ENCODE results near the gene SIK3.

Gene SIK3

GRCh38 chr11:116862185-116862584, 236.0 kb downstream of the SIK3 start:
- TF ChIP-seq CTCF (IDR thresholded peaks at IDR 0.05; ENCODE audit: extremely low read depth, missing control alignments): no peak
- DNase-seq (ENCODE audit: low spot score): no peak

DNA sequence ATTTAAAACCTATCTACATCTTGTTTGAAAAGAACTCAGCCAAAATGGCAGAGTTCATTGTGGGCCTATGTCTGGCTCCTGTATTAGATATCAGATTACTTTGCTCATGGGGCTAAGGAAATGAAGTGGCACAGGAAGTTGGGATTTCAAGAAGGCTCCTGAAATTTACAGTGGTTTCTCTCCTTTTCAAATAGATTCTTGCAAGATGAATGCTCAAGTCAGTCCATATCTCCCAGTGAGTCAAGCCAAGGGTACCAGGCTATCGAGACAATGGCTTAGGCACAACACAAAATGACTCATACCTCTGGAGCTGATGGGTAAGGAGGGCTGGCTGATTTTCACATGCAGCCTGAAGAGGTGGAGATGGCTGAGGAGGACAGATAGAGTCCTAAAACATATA, 236.7 kb downstream of the SIK3 start:
- no peak for TF ChIP-seq CTCF (IDR thresholded peaks at IDR 0.05; ENCODE audit: extremely low read depth, missing control alignments)
- no peak for DNase-seq (ENCODE audit: low spot score)

DNA sequence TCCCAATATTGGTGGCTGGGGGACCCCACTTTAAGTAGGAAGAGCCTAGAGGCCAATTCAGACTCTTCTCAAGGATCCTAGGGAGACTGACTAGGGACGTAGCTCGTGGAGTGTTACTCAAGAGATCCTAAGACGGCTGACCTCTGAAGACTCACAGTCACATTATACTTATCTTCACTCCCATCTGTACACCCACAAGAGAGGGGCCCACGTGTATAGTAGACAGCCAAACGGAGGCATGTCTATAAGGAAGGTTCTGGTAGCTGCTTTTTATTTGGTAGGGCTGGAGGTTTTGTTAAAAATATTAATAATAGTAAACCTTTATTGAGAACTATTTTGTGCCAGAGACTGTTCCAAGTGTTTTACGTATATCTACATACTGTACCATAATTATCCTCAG, 237.9 kb downstream of the SIK3 start:
- DNase-seq (ENCODE audit: low spot score): no peak
- no peak for TF ChIP-seq CTCF (IDR thresholded peaks at IDR 0.05; ENCODE audit: extremely low read depth, missing control alignments)

DNA sequence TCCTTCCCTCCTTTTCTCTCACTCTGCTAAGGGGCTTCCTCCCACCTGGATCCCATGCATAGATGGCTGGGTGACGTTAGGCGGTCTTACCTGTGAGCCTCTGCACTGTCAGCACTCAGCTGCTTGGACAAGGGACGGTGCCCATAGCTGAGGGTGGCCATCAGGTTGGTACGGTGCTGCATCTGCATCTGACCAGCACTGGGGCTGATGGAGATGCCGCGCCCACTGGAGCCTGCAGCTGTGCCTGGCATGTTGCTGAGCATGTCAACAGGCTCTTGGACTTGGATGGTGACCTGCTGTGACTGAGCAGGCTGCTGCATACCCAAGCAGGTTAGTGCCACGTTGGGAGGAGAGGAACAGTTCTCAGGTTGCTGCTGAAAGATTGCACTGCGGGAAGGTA, 239.1 kb downstream of the SIK3 start:
- no peak for DNase-seq (ENCODE audit: low spot score)
- no peak for TF ChIP-seq CTCF (IDR thresholded peaks at IDR 0.05; ENCODE audit: extremely low read depth, missing control alignments)

DNA sequence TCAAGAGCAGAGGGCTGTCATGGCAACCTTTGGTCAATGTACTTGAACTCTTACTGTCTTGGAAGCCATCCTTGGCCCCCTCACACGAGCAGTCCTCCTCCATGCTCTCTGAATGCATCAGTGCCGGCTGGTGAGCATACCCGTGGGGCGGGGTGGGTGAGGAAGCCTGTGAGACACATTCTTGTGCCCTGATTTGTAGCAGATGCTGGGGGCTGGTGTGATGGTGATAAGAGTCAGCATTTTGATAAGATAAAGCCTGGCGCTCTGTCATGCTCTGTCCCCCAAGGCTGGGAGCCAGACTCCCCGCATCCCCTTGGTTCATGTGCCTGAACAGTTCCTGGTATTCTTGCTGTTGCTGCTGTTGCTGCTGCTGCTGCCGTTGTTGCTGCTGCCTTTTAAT, 240.3 kb downstream of the SIK3 start:
- DNase-seq (ENCODE audit: low spot score): no peak
- TF ChIP-seq CTCF (IDR thresholded peaks at IDR 0.05; ENCODE audit: extremely low read depth, missing control alignments): no peak

GRCh38 chr11:116857316-116857715, 240.9 kb downstream of the SIK3 start:
- no peak for DNase-seq (ENCODE audit: low spot score)
- no peak for TF ChIP-seq CTCF (IDR thresholded peaks at IDR 0.05; ENCODE audit: extremely low read depth, missing control alignments)

- TF ChIP-seq CTCF (IDR thresholded peaks at IDR 0.05; ENCODE audit: extremely low read depth, missing control alignments): no peak
- no peak for DNase-seq (ENCODE audit: low spot score)
These were observed 241.8 kb downstream of the SIK3 start for GRCh38 chr11:116856423-116856822.

Data from GM20000 (cell line).